Activated CD8-positive, alpha-beta memory T cell treated with anti-CD3 and anti-CD28 coated beads for 1 hour (primary cell): ENCODE results near the gene TMEM237.
A peak's percentile ranks its signal among the peaks of the same experiment; 100 is the strongest.

Experiments
- DNase-seq, 2 donors: peaks; one replicate each; pipeline ENCODE4 v3.0.0-alpha.2; 2020; ENCODE audit warnings: low read depth in 1 of 2; ENCODE audit errors: extremely low read depth in 1 of 2

TMEM237 gene

GRCh38 chr2:201642579-201643215 lies 606 bp downstream of the TMEM237 start:
- DNase-seq, result peak; percentile 30 to 81

DNA sequence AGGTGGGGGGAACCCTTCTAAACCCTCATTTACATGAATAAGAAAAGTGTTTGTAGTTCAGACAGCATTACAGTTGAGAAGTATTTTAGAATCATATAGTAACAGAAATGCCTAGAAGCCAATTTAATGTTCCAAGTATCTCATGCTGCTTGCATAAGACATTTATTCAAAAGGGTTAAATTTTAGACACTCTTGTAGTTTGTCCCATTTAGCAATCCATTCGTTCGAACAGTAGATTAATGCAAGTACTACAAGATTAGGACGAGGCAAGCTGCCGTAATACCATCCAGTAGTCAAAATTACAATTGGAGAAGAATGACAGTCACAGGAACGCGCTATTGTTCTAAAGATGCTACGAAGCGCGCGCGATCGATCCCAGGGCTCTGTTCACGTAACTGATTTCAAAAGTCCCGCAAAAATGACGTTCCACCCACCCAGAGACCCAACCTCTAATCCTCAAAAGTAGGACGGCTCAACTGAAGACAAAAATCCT lies 1.2 kb downstream of the TMEM237 start:
- DNase-seq, result no peak

- DNase-seq, result no peak
These were observed 4.1 kb downstream of the TMEM237 start for GRCh38 chr2:201639205-201639604.

- no peak for DNase-seq
These were observed 5.0 kb downstream of the TMEM237 start for GRCh38 chr2:201638326-201638725.

DNA sequence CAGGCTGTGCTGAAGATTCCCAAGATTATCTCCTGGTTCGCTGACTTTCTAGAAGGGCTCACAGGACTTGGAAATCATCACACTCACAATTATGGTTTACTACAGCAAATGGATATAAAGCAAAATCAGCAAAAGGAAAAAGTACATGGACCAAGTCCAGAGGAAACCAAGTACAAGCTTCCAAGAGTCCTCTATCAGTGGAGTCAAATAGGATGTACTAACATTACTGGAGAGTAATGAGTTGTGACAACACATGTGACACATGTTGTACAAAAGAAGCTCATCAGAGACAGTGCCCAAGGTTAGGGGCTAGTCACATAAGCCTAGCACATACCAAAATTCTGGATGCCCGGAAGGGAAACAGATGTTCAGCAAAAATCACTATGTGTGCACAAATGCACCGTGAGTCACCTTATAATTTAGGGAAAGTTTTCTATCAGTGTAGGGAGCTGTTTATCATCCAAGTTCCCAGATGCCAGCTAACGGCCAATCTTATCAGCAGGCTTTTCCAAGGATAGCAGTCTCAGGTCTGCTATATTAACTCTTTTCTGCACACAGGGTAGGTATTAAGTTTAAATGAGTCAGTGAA lies 9.5 kb downstream of the TMEM237 start:
- DNase-seq, result no peak

GRCh38 chr2:201631041-201631440 lies 12.3 kb downstream of the TMEM237 start:
- DNase-seq, result no peak

DNA sequence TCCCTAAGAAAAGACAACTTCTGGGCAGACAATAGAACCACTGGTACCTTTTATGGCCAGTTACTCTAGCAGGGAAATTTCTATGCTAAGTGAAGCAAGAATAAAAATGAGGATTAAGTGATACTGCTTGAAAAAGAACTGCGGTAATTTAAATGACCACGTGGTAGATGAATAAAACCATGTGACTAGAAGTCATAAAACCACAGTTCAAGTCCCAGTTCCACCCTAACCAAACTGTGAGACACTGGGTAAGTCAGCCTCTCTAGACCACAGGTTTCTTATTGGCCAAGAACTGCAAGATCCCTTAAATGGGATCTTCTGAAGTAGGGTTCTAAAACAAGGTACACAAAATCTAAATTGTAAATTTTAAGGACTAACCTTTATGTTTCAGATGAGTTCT lies 12.7 kb downstream of the TMEM237 start:
- no peak for DNase-seq

DNA sequence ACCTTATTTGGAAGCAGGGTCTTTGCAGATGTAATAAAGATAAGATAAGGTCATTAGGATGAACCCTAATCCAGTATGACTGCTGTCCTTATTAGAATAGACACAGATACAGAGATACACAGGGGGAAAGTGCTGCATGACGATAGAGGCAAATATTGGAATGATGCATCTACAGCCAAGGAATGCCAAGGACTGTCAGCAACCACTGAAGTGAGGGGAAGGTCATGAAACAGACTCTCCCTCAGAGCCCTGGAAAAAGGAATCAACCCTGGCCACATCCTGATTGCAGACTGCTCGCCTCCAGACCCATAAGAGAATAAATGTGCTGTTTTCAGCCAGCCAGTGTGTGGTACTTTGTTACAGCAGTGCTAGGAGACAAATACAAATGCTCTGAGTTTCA lies 14.8 kb downstream of the TMEM237 start:
- no peak for DNase-seq

- DNase-seq, result no peak
These were observed 20.9 kb downstream of the TMEM237 start for GRCh38 chr2:201622306-201622970.

- DNase-seq, result no peak
These were observed 21.9 kb downstream of the TMEM237 start for GRCh38 chr2:201621293-201621999.

- no peak for DNase-seq
These were observed 24.3 kb downstream of the TMEM237 start for GRCh38 chr2:201618744-201619662.

DNA sequence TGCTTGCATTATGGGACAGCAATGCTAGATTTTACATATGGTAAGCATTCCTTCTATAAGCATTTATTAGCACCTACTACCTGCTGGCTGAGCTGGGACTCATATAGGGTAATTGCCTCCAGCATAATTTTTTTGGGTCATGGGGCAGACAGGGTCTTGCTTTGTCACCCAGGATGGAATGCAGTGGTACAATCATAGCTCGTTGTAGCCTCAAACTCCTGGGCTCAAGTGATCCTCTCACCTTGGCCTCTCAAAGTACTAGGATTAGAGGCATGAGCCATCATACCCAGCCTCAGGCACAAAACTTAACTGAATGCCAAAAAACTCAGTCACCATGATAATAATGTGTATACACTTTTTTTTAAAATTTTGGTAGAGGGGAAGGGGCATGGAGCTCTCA lies 35.3 kb downstream of the TMEM237 start:
- DNase-seq, result no peak

DNA sequence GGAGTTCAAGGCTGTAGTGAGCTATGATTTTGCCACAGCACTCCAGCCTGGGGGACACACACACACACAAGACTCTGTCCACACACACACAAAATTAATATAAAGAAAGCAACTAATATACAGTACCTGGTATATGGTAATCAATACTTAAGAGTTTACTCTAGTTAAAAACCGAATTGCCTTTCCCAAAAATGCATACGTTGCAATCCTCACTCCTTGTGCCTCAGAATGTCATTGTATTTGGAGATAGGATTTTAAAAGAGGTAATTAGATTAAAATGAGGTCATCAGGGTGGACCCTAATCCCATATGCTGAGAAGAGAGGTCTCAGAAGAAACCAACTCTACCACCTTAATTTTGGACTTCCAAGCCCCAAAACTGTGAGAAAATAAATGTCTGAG lies 35.7 kb downstream of the TMEM237 start:
- DNase-seq, result no peak

DNA sequence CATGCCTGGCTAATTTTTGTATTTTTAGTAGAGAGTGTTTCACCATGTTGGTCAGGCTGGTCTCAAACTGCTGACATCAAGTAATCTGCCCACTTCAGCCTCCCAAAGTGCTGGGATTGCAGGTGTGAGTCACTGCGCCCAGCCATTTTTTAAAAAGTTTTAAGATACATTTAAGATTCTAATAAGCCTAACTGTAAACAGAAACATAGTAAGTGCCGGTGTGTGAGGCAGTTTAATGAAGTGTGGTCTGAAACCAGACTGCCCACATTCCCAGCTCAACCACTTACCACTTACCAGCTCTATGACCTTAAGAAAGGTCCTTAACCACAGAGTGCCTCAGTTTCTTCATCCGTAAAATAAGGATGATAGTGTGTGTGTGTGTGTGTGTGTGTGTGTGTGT lies 42.4 kb downstream of the TMEM237 start:
- no peak for DNase-seq

DNA sequence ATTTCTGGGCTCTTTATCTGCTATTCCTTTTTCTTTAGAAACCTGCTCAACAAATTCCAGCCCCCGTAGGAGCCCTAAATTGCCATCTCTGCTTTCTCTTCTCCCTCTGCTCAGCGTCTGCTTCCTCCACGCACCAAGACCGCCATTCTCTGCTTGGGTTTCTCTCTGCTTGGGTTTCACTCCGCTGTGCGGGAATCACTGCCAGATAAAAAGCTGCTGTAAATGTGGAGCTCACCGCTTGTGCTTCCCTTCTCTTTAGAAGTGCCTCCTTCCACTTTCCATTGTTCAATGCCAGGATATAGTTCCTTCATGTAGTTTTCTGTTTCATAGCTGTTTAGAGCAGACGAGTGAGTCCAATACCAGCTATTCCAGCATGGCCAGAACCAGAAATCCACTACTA lies 45.9 kb downstream of the TMEM237 start:
- DNase-seq, result no peak

DNA sequence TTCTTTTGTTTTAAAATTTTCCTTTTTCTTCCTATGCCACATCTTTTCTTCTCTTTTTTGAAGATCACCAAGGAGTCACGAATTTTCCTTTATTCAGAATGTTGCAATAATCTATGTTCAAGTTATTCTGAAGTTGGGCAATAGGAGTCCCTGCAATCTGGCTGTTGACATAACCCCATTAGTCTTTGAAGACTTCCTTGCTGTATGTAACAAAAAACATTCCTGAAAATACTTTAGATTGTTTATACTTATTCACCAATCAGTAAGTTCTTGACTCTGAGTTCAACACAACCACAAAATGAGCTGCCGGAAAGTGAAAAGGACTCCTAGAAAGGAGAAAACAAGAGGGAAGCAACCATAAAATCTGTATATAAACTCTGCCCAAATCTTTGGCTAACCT lies 62.8 kb downstream of the TMEM237 start:
- no peak for DNase-seq

GRCh38 chr2:201579536-201579935 lies 63.8 kb downstream of the TMEM237 start:
- DNase-seq, result no peak

- DNase-seq, result no peak
These were observed 67.3 kb downstream of the TMEM237 start for GRCh38 chr2:201575971-201576370.

- no peak for DNase-seq
These were observed 68.5 kb downstream of the TMEM237 start for GRCh38 chr2:201574766-201575165.

GRCh38 chr2:201572846-201573508 lies 70.3 kb downstream of the TMEM237 start:
- no peak for DNase-seq
